HG02798 (cell line): ENCODE data around the gene TMEM200C.
"Not testable (repeated sequence)": the region's sequence is repeated elsewhere in the genome, so short reads cannot be mapped to it uniquely, and the experiment has no call there.

Experiments used
- ATAC-seq: cut with Tn5 transposase; IDR thresholded peaks from one replicate; pipeline ENCODE4 v1.9.1; 2021; ENCODE audit warnings: mild to moderate bottlenecking; ENCODE audit not compliant: unreplicated experiment, poor library complexity

TMEM200C gene

DNA sequence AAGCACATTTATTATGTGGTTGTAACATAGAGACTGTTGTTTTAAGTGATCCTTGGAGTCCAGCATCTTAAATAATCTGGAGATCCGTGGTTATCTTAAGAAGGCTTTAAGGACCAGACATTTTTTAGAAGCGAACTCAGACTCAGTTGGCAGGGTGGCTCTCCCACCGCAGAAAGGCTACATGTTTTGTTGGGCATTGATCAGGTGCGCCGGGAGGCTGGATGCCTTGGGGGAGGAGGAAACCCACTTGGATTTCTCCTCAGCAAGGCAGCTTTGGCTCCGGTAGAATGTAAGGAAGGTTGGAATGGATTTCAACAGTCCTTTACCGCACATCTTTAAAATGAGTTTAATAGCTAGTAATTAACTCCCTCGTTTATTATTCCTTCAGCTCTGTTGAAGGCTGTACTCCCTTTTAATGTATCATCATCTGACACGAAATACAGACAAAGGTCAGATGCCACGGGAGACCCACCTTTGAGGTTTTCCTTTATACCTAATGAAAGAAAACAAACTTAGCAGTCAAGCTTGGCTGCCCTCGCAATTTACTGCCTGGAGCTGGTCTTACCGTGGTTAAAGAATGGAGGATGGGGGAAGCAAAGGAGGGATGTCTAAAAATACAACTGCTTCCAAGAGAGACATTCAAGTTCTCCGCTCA is 1.2 kb downstream of the TMEM200C start:
- ATAC-seq = no peak

DNA sequence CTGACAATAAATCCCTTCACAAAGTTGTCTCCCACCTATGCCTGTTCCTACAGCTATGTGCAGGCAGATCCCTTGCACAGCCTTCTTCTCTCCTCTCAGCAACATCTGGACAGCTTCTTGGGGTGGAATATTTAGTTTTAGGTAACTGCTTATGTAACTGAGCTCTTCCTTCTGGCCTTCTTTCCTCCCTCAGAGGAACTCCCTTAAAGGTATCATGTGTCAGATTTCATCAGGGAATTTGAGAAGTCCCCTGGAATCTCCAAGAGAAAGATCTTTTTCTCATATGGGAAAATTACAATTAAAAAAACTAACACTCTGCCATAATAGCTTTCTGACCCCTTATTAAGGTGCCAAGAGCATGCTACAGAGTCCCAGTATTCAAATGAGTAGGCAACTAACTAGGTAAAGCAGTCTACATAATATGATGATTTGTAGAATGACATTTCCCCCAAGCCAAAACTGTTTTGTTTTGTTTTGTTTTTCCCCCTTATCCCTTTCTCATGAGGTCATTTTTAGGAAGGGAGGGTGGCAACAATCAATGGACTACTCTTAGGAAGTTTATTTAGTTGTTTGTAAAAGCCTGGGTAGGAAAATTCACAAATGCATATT is 2.4 kb downstream of the TMEM200C start:
- ATAC-seq = no peak

- ATAC-seq = no peak
These were observed 3.5 kb downstream of the TMEM200C start for GRCh38 chr18:5891854-5892215.

DNA sequence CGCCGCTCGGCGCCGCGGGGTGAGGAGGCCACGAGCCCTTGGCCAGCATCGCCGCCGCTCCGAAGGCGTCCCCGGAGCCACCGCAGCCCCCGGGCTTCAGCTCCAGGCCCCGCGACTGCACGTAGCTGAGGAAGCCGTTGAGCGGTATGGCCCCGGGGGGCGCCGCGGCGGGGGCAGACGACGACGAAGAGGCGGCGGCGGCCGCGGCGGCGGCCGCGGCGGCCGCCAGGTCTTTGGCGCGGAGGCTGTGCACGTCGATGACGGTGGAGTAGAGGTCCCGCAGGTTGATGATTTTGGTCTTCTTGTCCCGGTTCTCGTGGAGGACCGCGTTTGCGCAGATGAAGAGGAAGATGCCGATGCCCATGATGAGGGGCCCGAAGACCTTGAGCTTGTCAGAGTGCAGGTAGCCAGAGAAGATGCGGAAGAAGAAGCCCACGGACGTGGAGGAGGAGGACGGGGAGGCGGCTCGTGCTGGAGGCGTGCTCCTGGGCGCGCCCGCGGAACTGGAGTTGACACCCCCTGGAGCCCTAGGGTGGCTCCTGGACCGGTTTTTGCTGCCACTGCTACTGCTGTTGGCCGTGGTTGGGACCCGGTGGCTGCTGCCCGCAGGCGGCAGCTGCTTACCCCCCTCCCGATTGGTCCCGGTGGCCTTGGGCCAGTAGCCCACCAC is 4.0 kb downstream of the TMEM200C start:
- no peak for ATAC-seq

- ATAC-seq = peak; percentile 73
These were observed 4.8 kb downstream of the TMEM200C start for GRCh38 chr18:5890331-5891183.

- ATAC-seq = no peak
These were observed 10.0 kb downstream of the TMEM200C start for GRCh38 chr18:5885361-5885760.

- ATAC-seq = no peak
These were observed 10.9 kb downstream of the TMEM200C start for GRCh38 chr18:5884375-5884774.

GRCh38 chr18:5879479-5879882 is 15.8 kb downstream of the TMEM200C start:
- peak; percentile 43 for ATAC-seq

DNA sequence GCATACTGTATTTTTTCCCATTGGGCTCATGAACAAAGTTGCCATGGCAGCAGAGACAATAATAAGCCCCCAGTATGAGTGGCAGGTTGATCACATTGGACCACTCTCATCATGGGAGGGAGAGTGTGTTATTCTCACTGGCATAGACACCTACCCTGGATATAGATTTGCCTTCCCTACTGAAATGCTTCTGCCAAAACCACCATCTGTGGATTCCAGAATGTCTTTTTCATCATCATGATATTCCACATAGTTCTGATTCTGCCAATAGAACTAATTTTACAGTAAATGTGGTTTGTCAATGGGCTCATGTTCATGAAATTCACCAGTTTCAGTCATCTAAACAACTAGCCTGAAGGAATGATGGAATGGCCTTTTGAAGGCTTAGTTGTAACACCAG is 18.4 kb downstream of the TMEM200C start:
- no peak for ATAC-seq

- ATAC-seq = no peak
These were observed 21.0 kb downstream of the TMEM200C start for GRCh38 chr18:5874336-5874735.

- ATAC-seq = no peak
These were observed 22.4 kb downstream of the TMEM200C start for GRCh38 chr18:5872886-5873285.

DNA sequence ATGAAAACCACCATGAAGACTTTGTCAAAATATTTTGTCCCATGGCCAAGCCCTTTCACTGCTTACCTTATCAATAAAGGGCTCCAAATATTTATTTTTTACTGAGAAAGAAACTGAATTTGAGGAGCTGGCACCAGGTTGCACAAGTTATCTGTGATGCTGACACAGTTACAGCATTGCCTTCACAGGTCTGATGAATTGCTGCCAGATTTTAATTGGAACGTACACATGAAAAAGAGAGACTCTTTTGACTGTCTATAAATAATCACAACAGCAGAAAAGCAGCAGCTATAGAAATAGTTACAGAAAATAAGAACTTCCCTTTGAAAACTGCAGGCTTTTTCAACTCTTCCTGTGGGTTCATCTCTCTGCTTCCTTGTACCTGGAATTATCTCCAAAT is 23.9 kb downstream of the TMEM200C start:
- no peak for ATAC-seq

DNA sequence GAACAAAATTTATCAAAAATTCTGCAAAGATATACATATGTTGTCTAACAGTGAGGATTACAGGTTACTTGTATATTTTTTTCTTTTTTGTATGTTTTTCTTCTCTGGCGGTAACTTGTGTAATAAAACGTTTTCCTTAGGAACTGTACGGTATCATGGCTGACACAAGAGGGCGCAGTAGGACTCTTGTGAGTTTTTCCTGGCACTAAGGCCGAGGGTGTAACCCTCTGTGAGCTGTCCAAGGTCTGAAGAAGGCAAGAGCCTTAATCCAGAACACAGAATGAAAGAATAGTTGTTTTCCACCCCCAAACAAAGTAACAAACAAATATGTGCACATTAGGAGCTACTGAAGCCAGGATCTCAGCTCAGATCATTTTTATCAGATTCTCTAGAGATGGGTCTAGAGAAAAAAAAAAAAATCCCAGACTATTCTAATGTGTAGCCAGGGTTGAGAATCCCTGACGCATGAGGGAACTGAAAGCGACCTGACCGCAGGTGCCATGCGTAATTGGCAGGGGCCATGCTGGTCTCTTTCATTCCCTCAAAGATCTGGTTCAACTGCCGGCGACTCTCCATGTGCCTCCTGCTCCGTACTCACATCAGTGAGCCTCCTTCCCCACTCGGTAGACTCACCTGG is 27.0 kb downstream of the TMEM200C start:
- ATAC-seq = peak; percentile 79

- no peak for ATAC-seq
These were observed 29.8 kb downstream of the TMEM200C start for GRCh38 chr18:5865521-5865920.

- not testable (repeated sequence) for ATAC-seq
These were observed 33.2 kb downstream of the TMEM200C start for GRCh38 chr18:5862127-5862526.

- no peak for ATAC-seq
These were observed 38.1 kb downstream of the TMEM200C start for GRCh38 chr18:5857180-5857579.

DNA sequence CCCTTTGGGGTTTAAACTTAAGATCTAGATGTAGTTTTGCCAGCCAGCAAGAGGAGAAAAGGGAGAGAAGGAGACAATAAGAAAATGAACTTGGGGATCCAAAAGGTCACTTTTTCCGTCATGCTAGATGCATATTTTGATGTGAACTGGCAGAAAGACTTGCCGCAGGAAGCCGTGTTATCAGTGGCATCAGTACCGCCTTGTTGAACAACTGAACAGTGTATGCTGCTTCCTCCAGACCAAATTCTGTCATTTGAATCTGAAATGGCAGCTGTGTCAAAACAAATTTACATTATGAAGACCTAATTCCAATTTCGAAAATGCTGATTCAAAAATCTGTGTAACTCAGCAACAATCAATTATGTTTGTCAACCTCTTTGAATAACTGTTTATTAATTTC is 42.1 kb downstream of the TMEM200C start:
- no peak for ATAC-seq

DNA sequence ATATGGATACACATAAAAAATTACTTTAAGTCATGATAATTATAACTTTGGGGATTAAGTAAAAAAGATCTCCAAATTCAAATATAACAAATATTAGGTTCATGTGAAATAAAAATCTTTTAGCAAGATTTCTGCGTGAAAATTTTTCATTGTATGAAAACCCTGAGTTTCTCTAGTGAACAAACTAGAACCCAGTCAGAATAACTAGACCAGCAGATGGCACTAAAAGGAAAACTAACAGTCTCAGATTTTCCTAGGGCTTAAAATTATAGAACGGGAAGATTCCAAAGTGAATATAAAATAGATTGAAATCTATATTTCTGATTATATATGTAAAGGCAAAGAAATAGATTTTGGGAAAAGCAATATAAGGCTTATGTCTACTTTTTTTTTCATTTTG is 43.3 kb downstream of the TMEM200C start:
- no peak for ATAC-seq

DNA sequence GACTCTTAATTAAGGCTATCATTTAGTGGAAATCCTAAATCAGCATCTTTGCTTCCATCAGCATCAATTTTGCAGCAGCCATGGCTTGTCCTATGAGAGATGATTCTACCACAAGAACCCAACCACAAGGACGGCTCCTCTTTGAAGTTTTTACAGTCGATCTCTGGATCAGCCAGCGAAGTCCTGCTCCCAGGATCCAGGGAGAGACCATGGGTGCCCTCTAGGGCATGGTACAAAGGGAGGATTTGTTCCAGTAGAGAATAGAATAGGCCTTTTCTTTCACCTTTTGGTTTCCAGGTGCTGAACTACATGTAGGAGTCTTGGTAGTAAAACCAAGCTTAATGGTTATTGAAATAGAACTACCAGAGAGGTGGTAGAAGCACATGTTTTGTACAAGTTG is 52.7 kb downstream of the TMEM200C start:
- no peak for ATAC-seq

GRCh38 chr18:5841518-5841917 is 53.8 kb downstream of the TMEM200C start:
- ATAC-seq = no peak
